K562 (cell line): Measurements from ENCODE around the gene C1orf167. TPM values are rescaled to one million over a fixed set of nuclear protein-coding genes. Genes with fewer than 3 reads are reported as not detected.

Experiments
- BRD9 ChIP-seq: fragments of 450-650 bp; IDR thresholded peaks from 2 replicates; pipeline ENCODE4 v1.6.1; 2018; ENCODE audit warnings: low read depth; ENCODE audit not compliant: partially characterized antibody
- CHD2 ChIP-seq: IDR thresholded peaks from 2 replicates; pipeline ENCODE4 v1.6.1; 2011; ENCODE audit warnings: low read depth, low read length
- E2F5 ChIP-seq: sonication (generic); formaldehyde crosslinking; IDR thresholded peaks from 2 replicates; pipeline ENCODE4 v1.8.0; 2022; ENCODE audit warnings: mild to moderate bottlenecking, missing genetic modification reagents
- GATAD2B ChIP-seq: fragments of 450-650 bp; IDR thresholded peaks from 2 replicates; pipeline ENCODE4 v1.6.1; 2017; ENCODE audit warnings: mild to moderate bottlenecking, borderline replicate concordance
- HCFC1 ChIP-seq: IDR thresholded peaks from 2 replicates; pipeline ENCODE4 v1.6.1; 2012; ENCODE audit warnings: low read depth, low read length, improper control_type of control experiment
- HDAC2 ChIP-seq: fragments of 450-650 bp; IDR thresholded peaks from 2 replicates; pipeline ENCODE4 v1.6.1; 2016; ENCODE audit warnings: mild to moderate bottlenecking
- ZBTB33 ChIP-seq: sonication (generic); formaldehyde crosslinking; IDR thresholded peaks from 2 replicates; pipeline ENCODE4 v1.8.1; 2023; ENCODE audit warnings: mild to moderate bottlenecking, missing genetic modification reagents
- ZBTB49 ChIP-seq: sonication (generic); formaldehyde crosslinking; IDR thresholded peaks from 2 replicates; pipeline ENCODE4 v1.8.0; 2022; ENCODE audit warnings: missing genetic modification reagents, mild to moderate bottlenecking, borderline replicate concordance
- ZNF197 ChIP-seq: fragments of 200-800 bp; sonication (Bioruptor generic); IDR thresholded peaks from 2 replicates; pipeline ENCODE4 v1.6.1; 2016; ENCODE audit warnings: low read depth, missing genetic modification characterization, missing compliant biosample characterization
- polyA plus RNA-seq, 8 experiments: library from polyadenylated mRNA; depleted of rRNA in 4 of 8; stranded (reverse) in 5 of 8; unstranded in 3 of 8; fragments of >200 nt; fragmentation: Nextera tagmentation in 2 of 8; fragmentation: Illumina TruSeq in 1 of 8; extraction: Ambion mirVana in 2 of 8; extraction: Trizol in 1 of 8; gene quantifications; 2 replicates each; pipeline versions ENCODE4 v1.2.1 to v1.2.3, GENCODE V29; 2011 to 2014; ENCODE audit warnings: inconsistent platforms in 1 of 8, missing spikeins in 1 of 8
- total RNA-seq, 7 experiments: library from RNA; depleted of rRNA in 6 of 7; stranded (reverse); fragments of >200 nt in 6 of 7; fragmentation: Illumina TruSeq in 2 of 7; extraction: Trizol in 2 of 7; gene quantifications; 2 replicates each; pipeline versions ENCODE4 v1.2.1 to v1.2.3, GENCODE V29; 2011 to 2021; ENCODE audit warnings: low replicate concordance in 1 of 7
- TF ChIP-seq, protein P1 (sequence below): sonication (generic); formaldehyde crosslinking; IDR thresholded peaks from 2 replicates; pipeline ENCODE4 v1.8.0; 2023; ENCODE audit warnings: mild to moderate bottlenecking, missing genetic modification reagents
- TF ChIP-seq, protein P2 (sequence below), 2 experiments: IDR thresholded peaks in 1 of 2; conservative IDR thresholded peaks in 1 of 2; 2 replicates each; pipeline ENCODE4 v1.6.1; 2016; ENCODE audit warnings: low read depth in 2 of 2, mild to moderate bottlenecking in 1 of 2, missing compliant biosample characterization in 1 of 2, missing genetic modification characterization in 1 of 2, moderate library complexity in 1 of 2

C1orf167 gene
- total and polyA plus RNA-seq, 9 of the 15 experiments (the other 6 are each of a cell fraction or from before 2014, with no cell fraction given): 0.22 to 0.86 (median 0.31) TPM; not detected in 2

DNA sequence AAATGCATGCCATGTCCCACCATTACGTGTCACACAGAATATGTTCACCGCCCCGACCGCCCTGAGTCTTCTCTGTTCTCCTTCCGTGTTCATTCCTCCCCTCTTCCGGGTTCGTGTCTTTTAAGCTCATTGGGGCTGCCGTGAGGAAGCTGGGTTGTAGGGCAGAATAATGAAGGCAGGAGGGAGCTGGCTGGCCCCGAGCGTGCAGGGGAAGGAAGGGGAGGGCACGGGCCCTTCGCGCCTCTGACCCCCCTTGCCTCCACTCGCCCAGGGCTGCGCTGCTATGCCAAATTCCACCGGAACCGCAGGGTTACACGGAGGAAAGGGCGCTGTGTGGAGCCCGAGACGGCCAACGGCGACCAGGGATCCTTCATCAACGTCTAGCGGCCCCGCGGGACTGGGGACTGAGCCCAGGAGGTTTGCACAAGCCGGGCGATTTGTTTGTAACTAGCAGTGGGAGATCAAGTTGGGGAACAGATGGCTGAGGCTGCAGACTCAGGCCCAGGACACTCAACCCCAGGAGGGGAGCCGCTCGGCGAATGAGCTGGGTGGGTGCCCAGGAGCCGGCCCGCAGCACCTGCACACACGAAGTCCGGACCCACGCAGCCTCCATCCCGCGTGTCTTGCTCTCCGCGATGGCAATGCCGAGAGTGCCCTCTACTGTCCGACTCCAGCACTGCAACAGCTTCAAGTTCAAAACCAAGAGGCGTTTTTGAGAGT lies 42.5 kb upstream of the C1orf167 start (continued):
- TF ChIP-seq, protein P1, sequence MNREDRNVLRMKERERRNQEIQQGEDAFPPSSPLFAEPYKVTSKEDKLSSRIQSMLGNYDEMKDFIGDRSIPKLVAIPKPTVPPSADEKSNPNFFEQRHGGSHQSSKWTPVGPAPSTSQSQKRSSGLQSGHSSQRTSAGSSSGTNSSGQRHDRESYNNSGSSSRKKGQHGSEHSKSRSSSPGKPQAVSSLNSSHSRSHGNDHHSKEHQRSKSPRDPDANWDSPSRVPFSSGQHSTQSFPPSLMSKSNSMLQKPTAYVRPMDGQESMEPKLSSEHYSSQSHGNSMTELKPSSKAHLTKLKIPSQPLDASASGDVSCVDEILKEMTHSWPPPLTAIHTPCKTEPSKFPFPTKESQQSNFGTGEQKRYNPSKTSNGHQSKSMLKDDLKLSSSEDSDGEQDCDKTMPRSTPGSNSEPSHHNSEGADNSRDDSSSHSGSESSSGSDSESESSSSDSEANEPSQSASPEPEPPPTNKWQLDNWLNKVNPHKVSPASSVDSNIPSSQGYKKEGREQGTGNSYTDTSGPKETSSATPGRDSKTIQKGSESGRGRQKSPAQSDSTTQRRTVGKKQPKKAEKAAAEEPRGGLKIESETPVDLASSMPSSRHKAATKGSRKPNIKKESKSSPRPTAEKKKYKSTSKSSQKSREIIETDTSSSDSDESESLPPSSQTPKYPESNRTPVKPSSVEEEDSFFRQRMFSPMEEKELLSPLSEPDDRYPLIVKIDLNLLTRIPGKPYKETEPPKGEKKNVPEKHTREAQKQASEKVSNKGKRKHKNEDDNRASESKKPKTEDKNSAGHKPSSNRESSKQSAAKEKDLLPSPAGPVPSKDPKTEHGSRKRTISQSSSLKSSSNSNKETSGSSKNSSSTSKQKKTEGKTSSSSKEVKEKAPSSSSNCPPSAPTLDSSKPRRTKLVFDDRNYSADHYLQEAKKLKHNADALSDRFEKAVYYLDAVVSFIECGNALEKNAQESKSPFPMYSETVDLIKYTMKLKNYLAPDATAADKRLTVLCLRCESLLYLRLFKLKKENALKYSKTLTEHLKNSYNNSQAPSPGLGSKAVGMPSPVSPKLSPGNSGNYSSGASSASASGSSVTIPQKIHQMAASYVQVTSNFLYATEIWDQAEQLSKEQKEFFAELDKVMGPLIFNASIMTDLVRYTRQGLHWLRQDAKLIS (CRISPR knock-in tag): peak; percentile 45; the same call in 1 of the 2 replicates
- TF ChIP-seq, protein P2, sequence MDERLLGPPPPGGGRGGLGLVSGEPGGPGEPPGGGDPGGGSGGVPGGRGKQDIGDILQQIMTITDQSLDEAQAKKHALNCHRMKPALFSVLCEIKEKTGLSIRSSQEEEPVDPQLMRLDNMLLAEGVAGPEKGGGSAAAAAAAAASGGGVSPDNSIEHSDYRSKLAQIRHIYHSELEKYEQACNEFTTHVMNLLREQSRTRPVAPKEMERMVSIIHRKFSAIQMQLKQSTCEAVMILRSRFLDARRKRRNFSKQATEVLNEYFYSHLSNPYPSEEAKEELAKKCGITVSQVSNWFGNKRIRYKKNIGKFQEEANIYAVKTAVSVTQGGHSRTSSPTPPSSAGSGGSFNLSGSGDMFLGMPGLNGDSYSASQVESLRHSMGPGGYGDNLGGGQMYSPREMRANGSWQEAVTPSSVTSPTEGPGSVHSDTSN (CRISPR knock-in tag; IDR thresholded peaks at IDR 0.05; ENCODE audit: low read depth): no peak
- TF ChIP-seq, protein P2 (tag; conservative IDR thresholded peaks at IDR 0.05; ENCODE audit: low read depth): no peak
- TF ChIP-seq CHD2: no peak
- peak; percentile 33; the same call in 1 of the 2 replicates for TF ChIP-seq E2F5
- peak; percentile 62; the same call in 1 of the 2 replicates for TF ChIP-seq HDAC2
- TF ChIP-seq HCFC1: peak; percentile 48; the same call in 1 of the 2 replicates
- peak; percentile 67; the same call in 1 of the 2 replicates for TF ChIP-seq GATAD2B
- TF ChIP-seq BRD9: peak; percentile 90
- TF ChIP-seq ZNF197: no peak
- TF ChIP-seq ZBTB49 (CRISPR knock-in tag): peak; percentile 27; the same call in 1 of the 2 replicates
- TF ChIP-seq ZBTB33 (CRISPR knock-in tag): peak; percentile 94
